ENCODE results near the gene BZW1. TPM values are rescaled to one million over a fixed set of nuclear protein-coding genes. Genes with fewer than 3 reads are reported as not detected.

Gene BZW1
- total and polyA plus RNA-seq, 7 donors = 52.5 to 223 (median 120) TPM

DNA sequence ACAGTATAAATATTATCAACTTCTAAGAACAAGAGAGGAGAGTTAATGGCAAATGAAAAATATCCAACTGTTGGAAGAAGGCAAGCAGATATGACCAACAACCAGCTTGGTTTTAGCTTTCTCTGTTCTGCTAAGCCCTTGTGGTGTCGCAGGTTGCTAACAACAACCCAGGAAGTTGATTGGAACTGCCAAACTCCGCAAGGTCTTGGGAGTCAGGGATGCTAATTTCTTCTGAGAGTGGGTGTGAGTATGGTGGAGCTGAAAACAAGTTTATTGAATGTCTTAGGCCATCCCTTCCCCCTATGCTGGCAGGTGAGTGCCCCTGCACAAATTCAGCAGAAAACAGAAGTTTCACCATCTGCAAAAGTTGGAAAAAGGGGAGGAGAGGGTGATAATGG, 17.5 kb downstream of the BZW1 start:
- DNase-seq = no peak
- Histone ChIP-seq H3K4me3 (no peak overlapping the region), H3K4me1 (no peaks in the 10 kb centered on the region), H3K9me3 (no peaks in the 10 kb centered on the region), H3K36me3 (ENCODE audit: insufficient read depth in 1 of 2, low read depth in 1 of 2) (peaks cover 0 to under 1% of the 10 kb centered on the region in 2 donors), H3K27ac (no peak overlapping the region), H3K27me3 (ENCODE audit: insufficient read depth in 3 of 3, low read length in 2 of 3) (no peaks in the 10 kb centered on the region)
- TF ChIP-seq, protein P1, sequence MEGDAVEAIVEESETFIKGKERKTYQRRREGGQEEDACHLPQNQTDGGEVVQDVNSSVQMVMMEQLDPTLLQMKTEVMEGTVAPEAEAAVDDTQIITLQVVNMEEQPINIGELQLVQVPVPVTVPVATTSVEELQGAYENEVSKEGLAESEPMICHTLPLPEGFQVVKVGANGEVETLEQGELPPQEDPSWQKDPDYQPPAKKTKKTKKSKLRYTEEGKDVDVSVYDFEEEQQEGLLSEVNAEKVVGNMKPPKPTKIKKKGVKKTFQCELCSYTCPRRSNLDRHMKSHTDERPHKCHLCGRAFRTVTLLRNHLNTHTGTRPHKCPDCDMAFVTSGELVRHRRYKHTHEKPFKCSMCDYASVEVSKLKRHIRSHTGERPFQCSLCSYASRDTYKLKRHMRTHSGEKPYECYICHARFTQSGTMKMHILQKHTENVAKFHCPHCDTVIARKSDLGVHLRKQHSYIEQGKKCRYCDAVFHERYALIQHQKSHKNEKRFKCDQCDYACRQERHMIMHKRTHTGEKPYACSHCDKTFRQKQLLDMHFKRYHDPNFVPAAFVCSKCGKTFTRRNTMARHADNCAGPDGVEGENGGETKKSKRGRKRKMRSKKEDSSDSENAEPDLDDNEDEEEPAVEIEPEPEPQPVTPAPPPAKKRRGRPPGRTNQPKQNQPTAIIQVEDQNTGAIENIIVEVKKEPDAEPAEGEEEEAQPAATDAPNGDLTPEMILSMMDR (IDR thresholded peaks at IDR 0.05) = no peak
- WGBS, 3 donors = 75 to 95% (median 88%) methylated on average over 2 of the region's 2 CpGs
- intact Hi-C loops (cut with DNase I) = no loop called here
- peak in 1 of 4 donors; percentile 9 for ATAC-seq

GRCh38 chr2:200834701-200835100, 23.0 kb downstream of the BZW1 start:
- TF ChIP-seq, protein P1 (IDR thresholded peaks at IDR 0.05) = no peak
- H3K4me1 ChIP-seq = no peaks in the 10 kb centered on the region
- H3K36me3 ChIP-seq (ENCODE audit: insufficient read depth in 1 of 2, low read depth in 1 of 2) = no peaks in the 10 kb centered on the region
- peaks cover 5% of the 10 kb centered on the region for H3K9me3 ChIP-seq
- DNase-seq = no peak
- ATAC-seq = no peak
- H3K4me3 ChIP-seq = no peak overlapping the region
- 79 to 86% (median 80%) methylated on average over 4 of the region's 4 CpGs for WGBS, 3 donors
- H3K27ac ChIP-seq = no peak overlapping the region
- H3K27me3 ChIP-seq (ENCODE audit: insufficient read depth in 3 of 3, low read length in 2 of 3) = no peaks in the 10 kb centered on the region
- intact Hi-C loops (cut with DNase I) = no loop called here

DNA sequence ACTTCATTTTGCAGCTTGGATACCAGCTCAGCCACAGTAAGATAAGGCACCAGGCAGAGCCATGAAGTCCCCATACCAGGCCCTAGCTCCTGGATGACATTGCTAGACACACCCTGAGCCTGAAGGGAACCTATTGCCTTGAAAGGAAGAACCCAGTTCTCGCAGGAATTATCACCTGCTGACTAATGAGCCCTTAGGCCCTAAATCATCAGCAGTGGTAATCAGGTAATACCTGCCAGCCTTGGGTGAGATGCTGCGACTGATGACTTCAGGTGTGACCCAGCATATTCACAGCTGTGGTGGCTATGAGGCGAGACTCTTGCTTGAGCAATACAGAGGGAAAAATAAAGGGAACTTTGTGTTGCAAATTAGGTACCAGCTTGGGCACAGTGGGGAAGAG, 27.8 kb downstream of the BZW1 start:
- intact Hi-C loops (cut with DNase I) = no loop called here
- Histone ChIP-seq H3K4me3 (no peak overlapping the region), H3K27me3 (ENCODE audit: insufficient read depth in 3 of 3, low read length in 2 of 3) (no peaks in the 10 kb centered on the region), H3K9me3 (peaks cover 5% of the 10 kb centered on the region), H3K27ac (no peak overlapping the region), H3K4me1 (no peaks in the 10 kb centered on the region), H3K36me3 (ENCODE audit: insufficient read depth in 1 of 2, low read depth in 1 of 2) (no peaks in the 10 kb centered on the region)
- no peak for ATAC-seq
- DNase-seq = no peak
- WGBS, 3 donors = 87 to 89% (median 87%) methylated on average over 3 of the region's 3 CpGs
- TF ChIP-seq, protein P1 (IDR thresholded peaks at IDR 0.05) = no peak

DNA sequence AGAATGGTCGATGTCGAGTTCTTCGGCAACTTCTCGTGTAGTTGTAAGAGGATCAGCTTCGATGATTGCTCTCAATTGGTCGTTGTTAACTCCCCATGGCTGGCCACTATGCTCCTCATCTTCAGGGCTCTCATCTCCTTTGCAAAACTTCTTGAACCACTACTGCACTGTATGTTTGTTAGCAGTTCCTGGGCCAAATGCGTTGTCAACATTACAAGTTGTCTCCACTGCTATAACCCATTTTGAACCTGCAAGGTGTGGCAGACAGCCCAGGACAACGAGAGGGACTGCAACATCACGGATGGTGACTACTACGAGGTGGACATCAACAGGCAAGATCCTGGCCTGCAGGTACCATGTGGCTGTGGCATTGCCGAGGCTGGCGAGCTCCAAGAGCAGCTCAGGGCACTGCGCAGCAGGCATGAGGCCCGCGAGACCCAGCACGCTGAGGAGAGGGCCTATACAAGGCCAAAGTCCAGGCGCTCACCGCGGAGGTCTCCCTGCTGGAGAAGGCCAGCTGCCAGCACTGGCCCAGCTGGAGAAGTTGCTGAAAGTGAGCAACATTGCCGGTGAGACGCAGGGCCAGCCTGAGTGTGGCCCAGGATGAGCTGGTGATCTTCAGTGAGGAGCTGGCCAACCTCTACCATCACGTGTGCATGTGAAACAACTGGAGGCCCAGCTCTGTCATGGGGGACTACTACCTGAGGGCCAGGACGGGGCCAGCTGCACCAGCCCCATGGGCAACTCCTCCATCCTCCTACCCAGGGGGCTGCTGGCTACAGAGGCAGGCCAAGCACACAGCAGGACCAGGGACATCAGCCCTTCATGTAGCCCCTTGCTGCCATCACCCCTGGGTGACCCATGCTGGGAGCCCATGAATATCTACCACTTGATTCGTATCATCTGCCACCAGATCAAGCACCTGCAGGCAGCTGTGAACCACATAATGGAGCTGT, 32.6 kb downstream of the BZW1 start:
- H3K27me3 ChIP-seq (ENCODE audit: insufficient read depth in 3 of 3, low read length in 2 of 3) = no peaks in the 10 kb centered on the region
- H3K4me3 ChIP-seq = no peak overlapping the region
- intact Hi-C loops (cut with DNase I) = no loop called here
- H3K4me1 ChIP-seq = no peaks in the 10 kb centered on the region
- H3K27ac ChIP-seq = no peak overlapping the region
- 88 to 91% (median 91%) methylated on average over 24 of the region's 24 CpGs for WGBS, 3 donors
- ATAC-seq (no peak), DNase-seq (no peak)
- TF ChIP-seq, protein P1 (IDR thresholded peaks at IDR 0.05) = no peak
- H3K36me3 ChIP-seq (ENCODE audit: insufficient read depth in 1 of 2, low read depth in 1 of 2) = no peaks in the 10 kb centered on the region
- H3K9me3 ChIP-seq = no peaks in the 10 kb centered on the region
